Astrocyte of the cerebellum (primary cell): ENCODE results near the gene CTRL.

ENCODE experiments used
- DNase-seq: peaks from one replicate; pipeline ENCODE4 v3.0.0-alpha.2; 2011; ENCODE audit warnings: low read depth
- H3K4me3 ChIP-seq: 2 replicates; pipeline ENCODE4 v1.5.1; 2011; ENCODE audit warnings: mild to moderate bottlenecking, low read depth, low read length, moderate library complexity
- in situ Hi-C: cut with HindIII; loops from 2 replicates; pipeline ENCODE4 v1.10.0; 2017; ENCODE audit warnings: low sequenced_read_pairs
- TF ChIP-seq, protein P1 (sequence below): IDR thresholded peaks from 2 replicates; pipeline ENCODE4 v1.5.1; 2012; ENCODE audit warnings: low read length, low read depth, moderate library complexity, mild to moderate bottlenecking; ENCODE audit errors: missing control alignments

Gene CTRL

DNA sequence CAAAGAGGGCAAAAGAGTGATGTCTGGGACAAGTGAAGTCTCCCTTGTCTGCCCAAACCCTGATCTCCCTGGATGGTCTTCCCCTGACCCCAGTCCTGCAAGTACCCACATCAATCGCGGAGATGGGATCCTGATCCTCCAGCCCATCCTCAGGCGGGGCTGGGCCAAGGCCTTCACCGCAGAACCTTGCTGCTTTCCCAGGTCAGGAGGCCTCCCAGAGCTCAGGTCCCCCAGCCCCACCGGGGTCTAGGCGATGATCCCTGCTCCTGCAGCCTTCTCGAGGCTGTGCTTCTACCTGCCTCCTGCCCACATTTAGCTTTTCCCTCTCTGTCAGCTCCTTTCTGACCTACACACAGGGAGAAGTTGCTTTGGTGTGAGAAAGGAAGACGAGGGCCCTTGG is 30.5 kb upstream of the CTRL start:
- no peak for DNase-seq
- in situ Hi-C loops, result no loop called here
- no peak overlapping the region for H3K4me3 ChIP-seq
- TF ChIP-seq, protein P1, sequence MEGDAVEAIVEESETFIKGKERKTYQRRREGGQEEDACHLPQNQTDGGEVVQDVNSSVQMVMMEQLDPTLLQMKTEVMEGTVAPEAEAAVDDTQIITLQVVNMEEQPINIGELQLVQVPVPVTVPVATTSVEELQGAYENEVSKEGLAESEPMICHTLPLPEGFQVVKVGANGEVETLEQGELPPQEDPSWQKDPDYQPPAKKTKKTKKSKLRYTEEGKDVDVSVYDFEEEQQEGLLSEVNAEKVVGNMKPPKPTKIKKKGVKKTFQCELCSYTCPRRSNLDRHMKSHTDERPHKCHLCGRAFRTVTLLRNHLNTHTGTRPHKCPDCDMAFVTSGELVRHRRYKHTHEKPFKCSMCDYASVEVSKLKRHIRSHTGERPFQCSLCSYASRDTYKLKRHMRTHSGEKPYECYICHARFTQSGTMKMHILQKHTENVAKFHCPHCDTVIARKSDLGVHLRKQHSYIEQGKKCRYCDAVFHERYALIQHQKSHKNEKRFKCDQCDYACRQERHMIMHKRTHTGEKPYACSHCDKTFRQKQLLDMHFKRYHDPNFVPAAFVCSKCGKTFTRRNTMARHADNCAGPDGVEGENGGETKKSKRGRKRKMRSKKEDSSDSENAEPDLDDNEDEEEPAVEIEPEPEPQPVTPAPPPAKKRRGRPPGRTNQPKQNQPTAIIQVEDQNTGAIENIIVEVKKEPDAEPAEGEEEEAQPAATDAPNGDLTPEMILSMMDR, result no peak

DNA sequence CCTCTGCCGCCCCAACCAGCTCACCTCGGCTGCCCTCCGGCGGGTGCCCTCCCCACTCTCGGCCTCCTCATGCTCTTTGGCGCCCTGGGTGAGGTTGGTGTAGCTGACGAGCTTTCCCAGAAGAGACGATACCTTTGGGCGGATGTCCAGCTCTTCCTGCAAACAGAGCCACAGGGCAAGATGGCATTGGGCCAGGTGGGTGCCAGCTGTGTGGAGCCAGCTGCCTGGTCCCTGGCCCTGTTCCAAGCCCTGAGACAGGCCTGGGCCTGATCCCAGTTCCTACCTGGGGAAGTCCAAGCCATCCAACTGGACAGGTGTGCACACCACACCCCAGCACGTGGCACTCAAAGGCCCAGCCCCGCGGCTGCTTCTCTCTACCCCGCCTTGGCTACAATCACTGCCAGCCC is 29.9 kb upstream of the CTRL start:
- in situ Hi-C loops, result no loop called here
- TF ChIP-seq, protein P1, result no peak
- no peak overlapping the region for H3K4me3 ChIP-seq

DNA sequence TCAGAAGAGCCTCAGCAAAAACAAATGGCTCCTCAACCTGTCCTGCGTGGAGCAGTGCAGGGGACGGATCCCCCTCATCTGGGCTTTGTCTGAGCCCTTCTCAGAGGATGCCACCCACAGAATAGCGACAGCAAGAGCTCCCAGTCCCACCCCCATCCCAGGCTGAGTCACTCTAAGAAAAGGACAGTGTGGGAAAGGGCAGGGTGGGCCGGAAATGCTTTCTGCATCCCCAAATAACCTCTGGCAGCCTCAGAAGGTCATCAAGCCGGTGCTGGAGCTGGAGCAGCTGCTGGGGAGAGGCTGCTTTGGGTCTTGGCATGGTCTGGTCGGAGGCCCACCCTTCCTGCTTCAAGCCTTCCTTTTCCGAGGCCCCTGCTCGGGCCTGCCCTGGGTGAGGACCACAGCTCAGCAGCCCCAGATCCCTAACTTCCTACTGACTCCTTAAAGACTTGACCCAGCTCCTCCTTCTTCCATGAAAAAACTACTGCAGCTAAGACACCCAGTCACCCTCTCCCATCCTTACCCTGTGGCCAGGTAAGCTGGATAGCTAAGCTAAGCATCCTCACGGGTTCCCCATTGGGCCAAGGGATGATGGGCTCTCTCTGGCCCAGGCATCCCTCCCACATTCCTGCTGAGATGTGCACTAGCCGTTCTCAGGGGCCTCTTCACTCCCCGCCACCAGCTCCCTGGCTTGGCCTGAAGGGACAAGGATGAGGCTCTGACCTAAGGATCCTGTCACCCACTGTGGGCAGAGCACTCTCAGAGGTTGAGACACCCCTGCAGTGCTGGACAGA is 28.1 kb upstream of the CTRL start:
- TF ChIP-seq, protein P1, result no peak
- in situ Hi-C loops, result no loop called here
- DNase-seq, result no peak
- H3K4me3 ChIP-seq, result no peak overlapping the region

More for the DNA sequence above, 29.9 kb upstream of the CTRL start:
- DNase-seq, result no peak

DNA sequence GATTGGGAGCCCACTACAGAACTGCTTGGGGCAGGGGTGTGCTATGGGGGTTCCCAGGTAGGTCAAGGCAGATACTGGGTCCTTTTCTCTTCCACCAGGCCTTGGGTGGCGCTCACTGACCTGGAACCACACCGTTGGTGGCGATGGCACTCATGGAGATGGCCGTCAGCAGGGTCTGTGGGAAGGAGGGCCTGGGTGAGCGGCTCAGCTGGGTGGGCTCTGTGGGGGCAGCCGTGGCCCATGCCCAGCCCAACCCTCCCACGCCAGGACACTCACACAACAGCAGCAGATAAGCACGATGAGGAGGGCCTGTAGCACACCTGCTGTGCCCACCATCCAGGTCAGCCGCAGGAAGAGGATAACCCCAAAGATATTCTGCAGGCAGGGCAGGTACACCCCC is 26.0 kb upstream of the CTRL start:
- TF ChIP-seq, protein P1, result no peak
- no peak for DNase-seq
- no peak overlapping the region for H3K4me3 ChIP-seq
- in situ Hi-C loops, result no loop called here

DNA sequence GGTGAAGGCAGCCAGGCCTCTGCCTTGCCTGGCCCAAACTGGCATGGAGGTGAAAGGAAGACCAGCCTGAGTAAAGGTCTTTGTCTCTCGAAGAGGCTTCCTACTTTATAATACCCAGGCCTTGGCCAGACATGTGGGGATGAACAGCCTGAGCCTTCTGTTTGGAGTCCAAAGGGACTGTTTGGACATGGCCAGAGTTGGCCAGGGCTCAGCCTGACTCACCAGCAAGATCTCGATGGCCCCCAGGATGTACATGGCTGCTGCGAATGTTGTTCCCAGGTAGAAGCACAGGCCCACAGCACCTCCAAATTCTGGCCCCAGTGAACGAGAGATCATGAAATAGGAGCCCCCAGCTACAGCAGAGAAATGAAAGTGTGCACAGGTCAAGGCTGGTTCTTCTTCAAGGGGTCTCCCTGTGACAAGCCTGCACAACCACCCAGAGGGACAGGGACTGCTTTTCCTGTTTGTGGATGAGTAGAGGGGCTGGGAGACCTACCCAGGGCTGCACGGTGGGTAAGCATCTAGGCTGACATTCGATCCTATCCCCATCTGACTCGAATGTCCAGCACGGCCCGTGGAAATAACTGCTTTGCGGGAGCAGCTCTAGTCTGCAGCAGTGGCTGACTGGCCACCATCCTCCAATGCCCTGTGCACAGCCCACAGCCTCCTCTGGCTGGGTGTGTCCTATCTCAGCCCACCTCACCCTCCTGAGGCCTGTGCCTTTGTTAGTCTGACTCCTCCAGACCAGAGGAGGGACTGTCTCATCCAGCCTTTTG is 22.9 kb upstream of the CTRL start:
- in situ Hi-C loops, result no loop called here
- no peak overlapping the region for H3K4me3 ChIP-seq
- TF ChIP-seq, protein P1, result no peak
- no peak for DNase-seq

DNA sequence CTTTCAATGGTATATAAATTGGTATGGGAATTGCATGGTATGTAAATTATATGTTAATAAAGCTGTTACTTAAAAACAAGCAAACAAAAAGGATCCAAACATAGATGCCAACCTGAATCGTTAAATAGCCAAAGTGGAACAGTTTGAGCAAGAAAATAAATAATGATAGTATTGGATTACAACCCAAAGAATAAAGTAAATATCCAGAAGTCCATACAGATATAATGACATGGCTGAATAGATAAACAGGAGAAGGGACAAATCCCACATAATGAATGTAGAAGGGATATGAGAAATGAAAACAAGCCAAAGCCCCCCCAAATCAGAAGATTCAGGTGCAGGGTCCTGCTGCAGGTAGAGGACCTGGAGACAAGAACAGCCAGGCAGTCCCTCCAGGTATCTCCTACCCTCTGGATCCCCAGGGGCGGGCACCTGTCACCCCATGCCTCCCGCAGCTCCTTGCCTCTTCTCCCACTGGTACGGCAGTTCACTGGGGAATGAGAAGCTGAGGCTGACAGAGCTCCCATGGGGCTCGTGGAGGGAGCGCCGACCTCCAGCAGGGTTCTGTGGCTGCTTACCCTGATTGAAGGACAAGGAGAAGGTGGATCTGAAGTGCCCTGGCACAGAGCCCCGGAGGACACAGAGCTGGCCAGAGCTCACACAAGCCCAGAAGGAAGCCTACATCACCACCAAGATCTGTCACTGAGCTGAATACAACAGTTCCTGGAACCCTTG is 22.1 kb upstream of the CTRL start:
- no peak for DNase-seq
- no peak overlapping the region for H3K4me3 ChIP-seq
- in situ Hi-C loops, result no loop called here
- TF ChIP-seq, protein P1, result no peak
